HepG2 (cell line): ENCODE results near the gene MN1. TPM values are rescaled to one million over a fixed set of nuclear protein-coding genes. Genes with fewer than 3 reads are reported as not detected.

ENCODE experiments used
- CENPX ChIP-seq: sonication (generic); formaldehyde crosslinking; IDR thresholded peaks from 2 replicates; pipeline ENCODE4 v1.9.0; 2021; ENCODE audit warnings: mild to moderate bottlenecking, missing genetic modification reagents, moderate library complexity
- CHD4 ChIP-seq: fragments of 200-600 bp; sonication (generic); IDR thresholded peaks from 2 replicates; pipeline ENCODE4 v1.7.0; 2017; ENCODE audit warnings: mild to moderate bottlenecking, low read length, borderline replicate concordance
- E2F5 ChIP-seq: sonication (generic); formaldehyde crosslinking; conservative IDR thresholded peaks from 2 replicates; pipeline ENCODE4 v1.4.0; 2020; ENCODE audit warnings: missing genetic modification reagents
- ESRRA ChIP-seq: sonication (generic); formaldehyde crosslinking; IDR thresholded peaks from 2 replicates; pipeline ENCODE4 v1.5.1; 2020; ENCODE audit warnings: mild to moderate bottlenecking, low read depth, missing genetic modification reagents
- GATAD2A ChIP-seq: IDR thresholded peaks from 2 replicates; pipeline ENCODE4 v1.6.1; 2016
- GPN1 ChIP-seq: sonication (generic); formaldehyde crosslinking; IDR thresholded peaks from 2 replicates; pipeline ENCODE4 v1.5.1; 2020; ENCODE audit warnings: missing genetic modification reagents, borderline replicate concordance
- HNRNPK ChIP-seq: fragments of 200-400 bp; formaldehyde crosslinking; IDR thresholded peaks from 2 replicates; pipeline ENCODE4 v1.6.1; 2018; ENCODE audit warnings: low read length, low read depth, moderate library complexity, mild to moderate bottlenecking; ENCODE audit not compliant: poor library complexity, severe bottlenecking
- IRF9 ChIP-seq: sonication (generic); formaldehyde crosslinking; IDR thresholded peaks from 2 replicates; pipeline ENCODE4 v1.8.0; 2022; ENCODE audit warnings: missing genetic modification reagents, mild to moderate bottlenecking, borderline replicate concordance
- NCOA2 ChIP-seq: sonication (generic); formaldehyde crosslinking; IDR thresholded peaks from 2 replicates; pipeline ENCODE4 v1.8.0; 2022; ENCODE audit warnings: inconsistent platforms
- RBM22 ChIP-seq: fragments of 200-400 bp; formaldehyde crosslinking; optimal IDR thresholded peaks from 2 replicates; pipeline ENCODE3; 2017; ENCODE audit warnings: mild to moderate bottlenecking, low read length, moderate library complexity
- RFXANK ChIP-seq: IDR thresholded peaks from 2 replicates; pipeline ENCODE4 v1.6.1; 2016
- STAG1 ChIP-seq: sonication (generic); formaldehyde crosslinking; IDR thresholded peaks from 2 replicates; pipeline ENCODE4 v1.4.0; 2020; ENCODE audit warnings: missing genetic modification reagents
- TCF7L2 ChIP-seq: IDR thresholded peaks from 2 replicates; pipeline ENCODE4 v1.6.1; 2011; ENCODE audit warnings: mild to moderate bottlenecking, low read depth, low read length, moderate library complexity
- TFAP4 ChIP-seq: sonication (generic); IDR thresholded peaks from 2 replicates; pipeline ENCODE4 v1.6.1; 2016; ENCODE audit warnings: low read depth, borderline replicate concordance
- XBP1 ChIP-seq: sonication (generic); formaldehyde crosslinking; IDR thresholded peaks from 2 replicates; pipeline ENCODE4 v1.5.0; 2020; ENCODE audit warnings: missing genetic modification reagents
- ZFP36L2 ChIP-seq: sonication (generic); formaldehyde crosslinking; IDR thresholded peaks from 2 replicates; pipeline ENCODE4 v1.4.0; 2020; ENCODE audit warnings: missing genetic modification reagents
- ZNF318 ChIP-seq: sonication (generic); formaldehyde crosslinking; IDR thresholded peaks from 2 replicates; pipeline ENCODE4 v1.4.0; 2020; ENCODE audit warnings: mild to moderate bottlenecking, missing genetic modification reagents
- ZNF33B ChIP-seq: sonication (generic); formaldehyde crosslinking; IDR thresholded peaks from 2 replicates; pipeline ENCODE4 v1.5.1; 2020; ENCODE audit warnings: mild to moderate bottlenecking, missing genetic modification reagents
- ZNF383 ChIP-seq: sonication (generic); formaldehyde crosslinking; IDR thresholded peaks from 2 replicates; pipeline ENCODE4 v1.4.0; 2020; ENCODE audit warnings: missing genetic modification reagents, mild to moderate bottlenecking, borderline replicate concordance
- ZNF660 ChIP-seq: sonication (generic); formaldehyde crosslinking; IDR thresholded peaks from 2 replicates; pipeline ENCODE4 v1.5.1; 2020; ENCODE audit warnings: mild to moderate bottlenecking, low read depth, missing genetic modification reagents, borderline replicate concordance
- polyA plus RNA-seq, 8 experiments: library from polyadenylated mRNA; depleted of rRNA in 3 of 8; stranded (reverse) in 7 of 8; unstranded in 1 of 8; fragments of >200 nt; fragmentation: Illumina TruSeq in 4 of 8; extraction: Trizol in 4 of 8; gene quantifications; 2 replicates each; pipeline versions ENCODE4 v1.2.1 to v1.2.3, GENCODE V29; 2011 to 2016; ENCODE audit warnings: low read depth in 4 of 8, missing spikeins in 1 of 8, mixed read lengths in 1 of 8; ENCODE audit not compliant: insufficient read depth in 1 of 8
- total RNA-seq, 5 experiments: library from RNA; depleted of rRNA; stranded (reverse); fragments of >200 nt; fragmentation: Illumina TruSeq; extraction: Trizol; gene quantifications; 2 replicates each; pipeline ENCODE4 v1.2.3, GENCODE V29; 2016; ENCODE audit warnings: low read depth in 1 of 5

MN1 gene
- total and polyA plus RNA-seq, 2 of the 13 experiments (the other 11 are each of a cell fraction or from before 2014, with no cell fraction given): 0.01 TPM; not detected in 1

GRCh38 chr22:27804470-27805297, 3.1 kb upstream of the MN1 start (continued):
- TF ChIP-seq E2F5 (CRISPR knock-in tag) (no peak), ZNF383 (no peak), ESRRA (CRISPR knock-in tag) (no peak), GPN1 (CRISPR knock-in tag) (no peak), ZNF318 (CRISPR knock-in tag) (no peak), GATAD2A (CRISPR knock-in tag) (no peak), HNRNPK (no peak), NCOA2 (no peak), CENPX (no peak), CHD4 (no peak), RBM22 (no peak), TFAP4 (no peak), ZNF660 (CRISPR knock-in tag) (no peak), IRF9 (CRISPR knock-in tag) (no peak), XBP1 (CRISPR knock-in tag) (no peak), TCF7L2 (no peak), RFXANK (no peak), ZFP36L2 (CRISPR knock-in tag) (no peak), ZNF33B (no peak), STAG1 (CRISPR knock-in tag) (peak; percentile 92)
